PC-9 (cell line): ENCODE results near the gene RPTOR. TPM values are rescaled to one million over a fixed set of nuclear protein-coding genes. Genes with fewer than 3 reads are reported as not detected.
A peak's percentile ranks its signal among the peaks of the same experiment; 100 is the strongest.

ENCODE experiments used
- BruUV-seq: library from RNA; stranded (reverse); fragments of 400-500 nt; replicated peaks from 2 replicates; lab custom pipeline; 2021; lab: Mats Ljungman, UMichigan
- CTCF ChIA-PET: fragments of 300-600 bp; sonication (Branson Sonifier 250); formaldehyde crosslinking; loops from one replicate; lab custom pipeline; 2022; ENCODE audit warnings: antibody characterized with exemption; lab: Charles Lee
- POLR2A ChIA-PET: fragments of 300-600 bp; sonication (Branson Sonifier 250); formaldehyde crosslinking; loops from one replicate; lab custom pipeline; 2022; ENCODE audit warnings: antibody characterized with exemption; ENCODE audit not compliant: unreplicated experiment; lab: Charles Lee
- DNase-seq, 2 experiments: peaks; one replicate each; pipeline versions ENCODE4 v3.0.0 to v3.0.0-alpha.2; 2015 to 2022; ENCODE audit warnings: mixed read lengths in 1 of 2
- H2AFZ ChIP-seq: fragments of 200-600 bp; sonication (generic); 2 replicates; pipeline ENCODE4 v1.8.1; 2017; ENCODE audit warnings: antibody characterized with exemption
- H3F3A ChIP-seq: fragments of 200-600 bp; sonication (generic); 2 replicates; pipeline ENCODE4 v1.8.1; 2017; ENCODE audit warnings: antibody characterized with exemption, mild to moderate bottlenecking, low read depth; ENCODE audit not compliant: insufficient read depth
- H3K27ac ChIP-seq: fragments of 200-600 bp; sonication (generic); 2 replicates; pipeline ENCODE4 v1.6.1; 2016; ENCODE audit warnings: mixed run types
- H3K27me3 ChIP-seq: fragments of 200-600 bp; sonication (generic); 2 replicates; pipeline ENCODE4 v1.6.1; 2016; ENCODE audit warnings: low read depth, mixed run types; ENCODE audit not compliant: insufficient read depth
- H3K36me3 ChIP-seq: fragments of 200-600 bp; sonication (generic); 2 replicates; pipeline ENCODE4 v1.6.1; 2016; ENCODE audit warnings: low read depth, mixed run types
- H3K4me1 ChIP-seq: fragments of 200-600 bp; sonication (generic); replicated peaks from 2 replicates; pipeline ENCODE4 v1.6.1; 2016; ENCODE audit warnings: mixed run types; ENCODE audit not compliant: insufficient read depth
- H3K4me2 ChIP-seq: fragments of 200-600 bp; sonication (generic); 2 replicates; pipeline ENCODE4 v1.6.1; 2017; ENCODE audit warnings: mixed run types
- H3K4me3 ChIP-seq: fragments of 200-600 bp; sonication (generic); 2 replicates; pipeline ENCODE4 v1.6.1; 2016; ENCODE audit warnings: mixed run types
- H3K79me2 ChIP-seq: fragments of 200-600 bp; sonication (generic); 2 replicates; pipeline ENCODE4 v1.6.1; 2017; ENCODE audit warnings: low read depth, mixed run types
- H3K9me2 ChIP-seq: fragments of 200-600 bp; sonication (generic); 2 replicates; pipeline ENCODE4 v1.8.1; 2017; ENCODE audit warnings: mild to moderate bottlenecking; ENCODE audit not compliant: insufficient read depth
- H3K9me3 ChIP-seq: fragments of 200-600 bp; sonication (generic); 2 replicates; pipeline ENCODE4 v1.8.1; 2016; ENCODE audit warnings: low read depth; ENCODE audit not compliant: insufficient read depth
- H4K20me1 ChIP-seq: fragments of 200-600 bp; sonication (generic); 2 replicates; pipeline ENCODE4 v1.8.1; 2017; ENCODE audit not compliant: insufficient read depth
- CTCF ChIP-seq: fragments of 200-600 bp; sonication (generic); conservative IDR thresholded peaks from 2 replicates; pipeline ENCODE4 v1.6.1; 2017; ENCODE audit warnings: mixed run types, antibody characterized with exemption, mild to moderate bottlenecking, moderate library complexity
- EZH2 ChIP-seq: fragments of 200-600 bp; sonication (generic); IDR thresholded peaks from 2 replicates; pipeline ENCODE4 v1.8.0; 2017; ENCODE audit warnings: antibody characterized with exemption, low read depth
- intact Hi-C: fragments of 100-400 bp; cut with micrococcal nuclease; formaldehyde crosslinking; loops from one replicate; pipeline ENCODE4 v1.10.0; 2022; ENCODE audit not compliant: unreplicated experiment
- total RNA-seq: library from RNA; stranded (reverse); gene quantifications from 2 replicates; pipeline ENCODE4 v1.2.3, GENCODE V29; 2021

Gene RPTOR
- total RNA-seq, 1 experiment from 2014 or later: 50.8 TPM

- TSS peak; percentile 29 for BruUV-seq
- no peaks in the 10 kb centered on the region for H3K9me2 ChIP-seq
- intact Hi-C loops: no loop called here
- no peaks in the 10 kb centered on the region for H3K27me3 ChIP-seq
- H4K20me1 ChIP-seq: no peaks in the 10 kb centered on the region
- H3K4me2 ChIP-seq: no peak overlapping the region
- H3K4me1 ChIP-seq: no peaks in the 10 kb centered on the region
- H3K79me2 ChIP-seq: no peaks in the 10 kb centered on the region
- no peak overlapping the region for H2AFZ ChIP-seq
- TF ChIP-seq CTCF (no peak), EZH2 (no peak)
- no peaks in the 10 kb centered on the region for H3K9me3 ChIP-seq
- no peaks in the 10 kb centered on the region for H3F3A ChIP-seq
- POLR2A ChIA-PET: no interaction called here
- DNase-seq: no peak
- H3K4me3 ChIP-seq: no peak overlapping the region
- H3K27ac ChIP-seq: no peak overlapping the region
- CTCF ChIA-PET: no interaction called here
- H3K36me3 ChIP-seq: no peaks in the 10 kb centered on the region
Observed at GRCh38 chr17:80881306-80881705, 336.7 kb downstream of the RPTOR start.

- TF ChIP-seq EZH2 (no peak), CTCF (no peak)
- intact Hi-C loops: no loop called here
- DNase-seq: no peak
- Histone ChIP-seq H3K4me1 (no peaks in the 10 kb centered on the region), H2AFZ (no peak overlapping the region), H3K79me2 (no peaks in the 10 kb centered on the region), H3K9me2 (no peaks in the 10 kb centered on the region), H3K4me2 (no peak overlapping the region), H3K27ac (no peak overlapping the region), H3F3A (no peaks in the 10 kb centered on the region), H3K9me3 (no peaks in the 10 kb centered on the region), H3K4me3 (no peak overlapping the region), H3K36me3 (no peaks in the 10 kb centered on the region), H4K20me1 (no peaks in the 10 kb centered on the region), H3K27me3 (no peaks in the 10 kb centered on the region)
- ChIA-PET CTCF (no interaction called here), POLR2A (no interaction called here)
- no TSS peak for BruUV-seq
Observed at GRCh38 chr17:80882323-80882722, 337.7 kb downstream of the RPTOR start.

GRCh38 chr17:80882926-80883685 lies 338.5 kb downstream of the RPTOR start:
- no peak for TF ChIP-seq EZH2
- TF ChIP-seq CTCF: no peak
- H3F3A ChIP-seq: no peaks in the 10 kb centered on the region
- intact Hi-C loops: no loop called here
- no peaks in the 10 kb centered on the region for H3K4me1 ChIP-seq
- no peak overlapping the region for H2AFZ ChIP-seq
- no peaks in the 10 kb centered on the region for H3K36me3 ChIP-seq
- H3K27me3 ChIP-seq: no peaks in the 10 kb centered on the region
- H3K4me3 ChIP-seq: no peak overlapping the region
- H3K4me2 ChIP-seq: no peak overlapping the region
- no peak for DNase-seq
- BruUV-seq: no TSS peak
- H4K20me1 ChIP-seq: no peaks in the 10 kb centered on the region
- no peaks in the 10 kb centered on the region for H3K9me2 ChIP-seq
- H3K27ac ChIP-seq: no peak overlapping the region
- no peaks in the 10 kb centered on the region for H3K9me3 ChIP-seq
- POLR2A ChIA-PET: no interaction called here
- CTCF ChIA-PET: no interaction called here
- no peaks in the 10 kb centered on the region for H3K79me2 ChIP-seq
